Ecto neural progenitor cell (in vitro differentiated cells): ENCODE data around the gene PTPRU.

ENCODE experiments used
- DNase-seq: peaks from one replicate; pipeline ENCODE4 v3.0.0-alpha.2; 2018; ENCODE audit warnings: low spot score

PTPRU gene

DNA sequence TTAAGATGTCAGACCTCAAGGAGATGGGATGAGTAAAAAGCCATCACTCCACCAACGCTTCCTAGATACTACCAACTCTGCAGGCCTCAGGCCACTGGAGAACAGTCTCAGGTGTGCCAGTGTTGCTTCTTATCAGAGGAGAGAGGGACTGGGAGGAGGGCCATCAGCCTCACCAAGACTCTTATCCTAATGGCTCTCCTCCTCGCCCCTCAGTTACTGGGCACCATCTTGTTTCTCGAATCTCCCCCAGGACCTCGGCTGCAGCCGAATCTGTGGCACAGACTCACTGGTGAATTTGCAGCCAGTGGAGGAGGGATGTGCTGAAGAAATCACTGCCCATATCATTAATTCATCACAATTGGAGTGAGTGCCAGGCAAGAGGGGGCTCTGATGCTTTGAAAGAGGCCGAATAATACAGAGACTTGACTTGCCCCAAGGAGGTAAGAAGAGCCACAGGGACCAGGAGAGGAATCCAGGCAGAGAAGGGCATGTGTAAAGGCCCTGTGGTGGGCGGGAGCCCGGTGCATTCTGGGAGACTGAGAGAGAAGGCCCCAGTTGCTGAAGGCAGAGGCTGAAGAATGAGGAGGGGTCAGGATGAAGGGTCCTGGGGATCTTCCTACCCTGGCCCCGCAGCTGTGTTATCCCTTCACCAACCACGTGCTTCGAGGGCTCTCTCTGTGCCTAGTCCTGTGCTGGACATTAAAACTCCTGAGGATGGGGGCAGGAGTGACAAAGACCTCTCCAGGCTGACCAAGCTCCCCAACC, 129.8 kb downstream of the PTPRU start:
- DNase-seq: peak; percentile 24

DNA sequence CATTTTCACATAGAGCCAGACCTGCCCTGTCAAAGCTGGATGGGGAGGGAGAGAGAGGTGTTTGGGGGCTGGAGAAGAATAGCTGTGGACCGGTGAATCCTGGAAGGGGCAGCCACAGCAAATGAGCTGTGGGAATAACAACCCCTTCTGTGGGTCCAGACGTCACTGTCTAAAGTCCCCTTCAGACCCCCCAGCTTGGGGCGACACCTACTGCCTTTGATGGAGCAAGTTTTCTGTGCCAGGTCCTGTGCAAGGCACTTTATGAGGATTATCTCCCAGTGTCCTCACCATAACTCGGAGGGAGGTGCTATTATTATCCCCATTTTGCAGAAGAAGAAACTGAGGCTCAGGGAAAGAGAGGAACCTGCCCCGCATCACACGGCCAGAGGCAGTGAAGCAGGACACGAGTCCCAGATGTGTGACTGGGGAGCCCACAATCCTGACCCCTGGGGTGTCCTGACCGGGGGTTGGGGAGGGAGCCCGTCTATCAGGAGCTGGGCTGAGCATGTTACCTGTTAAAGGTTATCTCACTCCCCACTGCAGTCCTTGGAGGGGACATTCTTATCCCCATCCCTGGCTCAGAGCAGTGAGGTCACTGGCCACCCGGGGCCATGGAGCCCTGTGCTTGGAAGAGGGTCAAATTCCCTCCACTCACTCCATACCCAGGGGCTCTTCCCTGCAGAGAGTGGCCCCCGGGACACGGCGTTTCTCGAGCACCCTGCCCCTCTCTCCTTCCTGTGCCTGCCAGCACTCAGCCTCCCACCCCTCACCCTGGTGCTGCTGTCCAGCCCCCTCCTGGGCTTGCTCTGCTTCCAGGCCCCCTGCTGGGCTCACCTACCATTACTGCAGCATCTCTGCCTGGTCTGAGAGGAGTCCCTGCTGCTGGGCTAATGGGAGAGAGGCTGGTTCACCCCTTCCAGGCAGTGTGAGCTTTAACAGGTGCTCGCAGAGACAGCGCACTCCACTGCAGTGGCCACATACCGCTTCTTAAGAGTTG, 132.9 kb downstream of the PTPRU start:
- DNase-seq: peak; percentile 40

DNA sequence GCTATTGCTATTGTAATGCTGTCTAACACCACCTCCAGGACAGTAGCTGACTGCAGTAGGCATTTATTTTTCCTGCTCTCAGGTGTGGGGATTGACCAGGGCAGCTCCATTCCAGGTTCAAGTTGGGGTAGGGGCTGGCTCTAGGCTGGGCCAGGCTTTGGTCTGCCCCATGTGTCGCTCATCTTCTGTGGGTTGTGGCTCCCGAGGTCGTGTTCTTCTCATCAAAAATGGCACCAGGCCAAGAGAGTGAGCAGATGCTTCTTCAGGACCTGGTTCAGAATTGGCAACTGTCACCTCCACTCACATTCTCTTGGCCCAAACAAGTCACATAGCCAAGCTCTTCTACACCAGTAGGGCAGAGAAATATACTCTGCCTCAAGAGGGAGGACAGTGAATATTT, 133.7 kb downstream of the PTPRU start:
- peak; percentile 20 for DNase-seq

DNA sequence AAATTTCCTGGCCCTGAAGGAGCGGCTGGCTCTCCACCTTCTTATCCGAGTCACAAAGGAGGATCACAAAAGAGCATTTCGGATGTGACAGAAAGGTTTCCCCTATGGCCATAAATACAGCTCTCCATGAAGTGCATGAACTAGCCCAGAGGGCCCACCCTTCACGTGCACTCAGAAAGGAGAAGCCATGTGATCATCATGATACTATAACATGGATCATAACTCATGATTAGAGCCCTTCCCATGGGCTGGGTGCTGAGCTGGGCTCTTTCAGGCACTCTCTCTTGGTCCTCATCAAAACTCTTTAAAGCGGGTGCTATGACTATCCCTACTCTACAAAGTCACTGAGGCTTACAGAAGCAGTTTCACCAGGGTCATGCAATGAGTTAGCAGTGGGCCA, 135.0 kb downstream of the PTPRU start:
- DNase-seq: peak; percentile 20

DNA sequence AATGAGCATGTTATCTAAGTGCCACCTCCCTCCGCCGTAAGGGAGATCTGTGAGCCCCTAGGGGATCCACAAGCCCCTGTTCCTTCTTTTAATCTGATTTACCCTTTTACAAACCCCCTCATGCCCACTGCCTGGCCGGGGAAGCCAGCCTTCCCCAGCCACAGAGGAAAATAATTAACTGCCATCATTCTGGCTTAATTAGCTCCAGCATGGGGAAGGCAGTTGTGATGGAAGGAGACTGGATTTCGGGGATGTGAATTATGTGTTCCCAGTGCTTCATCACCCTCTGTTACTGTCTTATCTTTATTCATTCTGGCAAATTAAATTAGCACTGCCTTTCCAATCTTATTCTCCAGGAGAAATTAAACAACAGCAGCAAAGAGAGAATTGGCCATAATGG, 135.8 kb downstream of the PTPRU start:
- peak; percentile 24 for DNase-seq
